Cardiac muscle cell (in vitro differentiated cells and primary cell): ENCODE measurements around the gene ANXA5. TPM values are rescaled to one million over a fixed set of nuclear protein-coding genes. Genes with fewer than 3 reads are reported as not detected.
"Not testable (repeated sequence)": the region's sequence is repeated elsewhere in the genome, so short reads cannot be mapped to it uniquely, and the experiment has no call there.

Source experiments
- DNase-seq, 2 donors: peaks; one replicate each; pipeline versions ENCODE4 v3.0.0 to v3.0.0-alpha.2; 2010 to 2017; ENCODE audit warnings: low read depth in 1 of 2, low spot score in 1 of 2
- H3K27ac ChIP-seq: fragments of 200-600 bp; sonication (generic); 2 replicates; pipeline ENCODE4 v1.5.1; 2016
- H3K27me3 ChIP-seq: fragments of 200-600 bp; sonication (generic); 2 replicates; pipeline ENCODE4 v1.6.0; 2016; ENCODE audit warnings: control low read depth
- H3K36me3 ChIP-seq: fragments of 200-600 bp; sonication (generic); 2 replicates; pipeline ENCODE4 v1.5.1; 2016; ENCODE audit warnings: control low read depth
- H3K4me1 ChIP-seq: fragments of 200-600 bp; sonication (generic); 2 replicates; pipeline ENCODE4 v1.8.1; 2017; ENCODE audit warnings: low read depth, mild to moderate bottlenecking, mixed run types
- H3K4me3 ChIP-seq: fragments of 200-600 bp; sonication (generic); 2 replicates; pipeline ENCODE4 v1.5.1; 2016; ENCODE audit warnings: mild to moderate bottlenecking
- H3K9me3 ChIP-seq: fragments of 200-600 bp; sonication (generic); 2 replicates; pipeline ENCODE4 v1.5.1; 2017; ENCODE audit warnings: low read depth, mild to moderate bottlenecking, control low read depth
- polyA plus RNA-seq: library from polyadenylated mRNA; unstranded; fragments of >200 nt; fragmentation: Nextera tagmentation; extraction: Ambion mirVana; gene quantifications from 2 replicates; pipeline ENCODE4 v1.2.1, GENCODE V29; 2016
- total RNA-seq: library from RNA; depleted of rRNA; stranded (reverse); fragments of >200 nt; gene quantifications from 2 replicates; pipeline ENCODE4 v1.2.3, GENCODE V29; 2016
- TF ChIP-seq, protein P1 (sequence below): IDR thresholded peaks from 2 replicates; pipeline ENCODE4 v1.5.1; 2012; ENCODE audit warnings: low read depth, mild to moderate bottlenecking, low read length

The ANXA5 gene
- total and polyA plus RNA-seq, 2 experiments from 2014 or later, result 98.2 to 263 TPM

DNA sequence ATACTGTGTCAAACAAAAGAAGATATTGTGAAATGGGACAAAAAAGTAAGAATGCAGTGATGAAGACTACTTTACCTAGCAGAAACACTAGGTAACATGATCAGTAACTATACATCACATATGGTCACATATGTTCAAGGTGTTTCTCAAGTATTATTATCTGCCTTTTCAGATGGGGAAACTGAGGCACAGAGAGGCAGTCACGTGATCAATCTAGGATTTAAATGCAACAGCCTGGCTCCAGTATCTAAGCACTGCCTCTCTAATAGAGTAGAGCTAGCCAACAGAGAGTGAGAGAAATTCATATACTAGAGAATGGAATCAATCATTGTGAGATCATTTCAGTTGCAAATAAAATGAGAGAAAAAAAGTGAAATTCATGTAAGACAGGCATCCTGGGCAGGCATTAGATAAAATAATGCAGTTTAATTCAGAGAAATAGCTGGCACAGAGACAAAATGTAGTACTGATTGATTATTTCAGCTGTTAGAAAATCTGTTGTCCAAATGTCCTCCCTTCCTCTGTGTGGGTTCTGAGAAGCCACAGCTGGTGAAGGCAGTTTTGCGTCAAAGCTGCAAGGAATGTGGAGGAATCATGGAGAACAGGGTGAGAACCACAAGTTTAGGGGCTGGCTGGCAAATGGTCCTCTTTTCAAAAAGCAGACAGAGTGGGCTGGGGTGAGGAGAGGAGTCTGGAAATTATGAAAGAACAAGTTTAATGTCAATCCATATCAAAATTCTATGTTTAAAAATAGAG lies 42.2 kb upstream of the ANXA5 start:
- H3K4me1 ChIP-seq, result no peaks in the 10 kb centered on the region
- H3K36me3 ChIP-seq, result no peaks in the 10 kb centered on the region
- no peaks in the 10 kb centered on the region for H3K27me3 ChIP-seq
- no peaks in the 10 kb centered on the region for H3K9me3 ChIP-seq
- TF ChIP-seq, protein P1, sequence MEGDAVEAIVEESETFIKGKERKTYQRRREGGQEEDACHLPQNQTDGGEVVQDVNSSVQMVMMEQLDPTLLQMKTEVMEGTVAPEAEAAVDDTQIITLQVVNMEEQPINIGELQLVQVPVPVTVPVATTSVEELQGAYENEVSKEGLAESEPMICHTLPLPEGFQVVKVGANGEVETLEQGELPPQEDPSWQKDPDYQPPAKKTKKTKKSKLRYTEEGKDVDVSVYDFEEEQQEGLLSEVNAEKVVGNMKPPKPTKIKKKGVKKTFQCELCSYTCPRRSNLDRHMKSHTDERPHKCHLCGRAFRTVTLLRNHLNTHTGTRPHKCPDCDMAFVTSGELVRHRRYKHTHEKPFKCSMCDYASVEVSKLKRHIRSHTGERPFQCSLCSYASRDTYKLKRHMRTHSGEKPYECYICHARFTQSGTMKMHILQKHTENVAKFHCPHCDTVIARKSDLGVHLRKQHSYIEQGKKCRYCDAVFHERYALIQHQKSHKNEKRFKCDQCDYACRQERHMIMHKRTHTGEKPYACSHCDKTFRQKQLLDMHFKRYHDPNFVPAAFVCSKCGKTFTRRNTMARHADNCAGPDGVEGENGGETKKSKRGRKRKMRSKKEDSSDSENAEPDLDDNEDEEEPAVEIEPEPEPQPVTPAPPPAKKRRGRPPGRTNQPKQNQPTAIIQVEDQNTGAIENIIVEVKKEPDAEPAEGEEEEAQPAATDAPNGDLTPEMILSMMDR, result no peak
- H3K27ac ChIP-seq, result no peak overlapping the region
- peak in 1 of 2 donors; percentile 87 for DNase-seq
- no peak overlapping the region for H3K4me3 ChIP-seq

DNA sequence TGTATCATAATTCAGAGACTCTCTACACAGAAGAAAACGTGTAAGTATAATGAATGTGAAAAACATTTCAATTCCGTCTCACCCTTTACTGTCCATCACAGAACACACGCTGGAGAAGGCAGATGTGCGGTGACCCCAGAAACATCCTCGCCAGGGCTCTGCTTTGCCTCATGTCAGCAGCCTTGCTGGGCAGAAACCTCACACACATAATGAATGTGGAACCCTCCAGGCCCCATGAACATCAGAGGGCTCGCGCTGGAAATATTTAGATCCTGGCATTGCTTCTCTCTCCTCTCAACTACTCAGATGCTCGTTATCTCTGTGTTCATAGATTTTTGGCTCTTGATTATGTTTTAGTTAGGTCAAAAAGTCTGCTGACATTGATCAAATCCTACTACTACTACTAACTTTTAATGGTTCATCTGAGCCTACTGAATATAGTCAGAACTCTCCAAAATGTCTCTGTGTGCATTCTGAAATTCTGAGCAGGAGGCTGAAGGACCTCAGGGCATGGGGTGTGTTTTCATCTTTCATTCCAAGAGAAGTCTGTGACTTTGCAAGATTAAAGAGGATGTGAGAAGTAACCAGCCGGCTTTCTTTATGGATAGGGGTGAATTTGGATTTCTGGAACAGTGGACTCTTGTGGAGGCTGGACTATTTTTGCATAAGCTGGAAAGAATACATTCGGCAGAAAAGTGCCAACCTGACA lies 41.2 kb upstream of the ANXA5 start:
- Histone ChIP-seq H3K4me3 (no peak overlapping the region), H3K4me1 (no peaks in the 10 kb centered on the region), H3K9me3 (no peaks in the 10 kb centered on the region), H3K27ac (no peak overlapping the region), H3K27me3 (no peaks in the 10 kb centered on the region), H3K36me3 (no peaks in the 10 kb centered on the region)
- no peak for DNase-seq
- TF ChIP-seq, protein P1, result no peak

DNA sequence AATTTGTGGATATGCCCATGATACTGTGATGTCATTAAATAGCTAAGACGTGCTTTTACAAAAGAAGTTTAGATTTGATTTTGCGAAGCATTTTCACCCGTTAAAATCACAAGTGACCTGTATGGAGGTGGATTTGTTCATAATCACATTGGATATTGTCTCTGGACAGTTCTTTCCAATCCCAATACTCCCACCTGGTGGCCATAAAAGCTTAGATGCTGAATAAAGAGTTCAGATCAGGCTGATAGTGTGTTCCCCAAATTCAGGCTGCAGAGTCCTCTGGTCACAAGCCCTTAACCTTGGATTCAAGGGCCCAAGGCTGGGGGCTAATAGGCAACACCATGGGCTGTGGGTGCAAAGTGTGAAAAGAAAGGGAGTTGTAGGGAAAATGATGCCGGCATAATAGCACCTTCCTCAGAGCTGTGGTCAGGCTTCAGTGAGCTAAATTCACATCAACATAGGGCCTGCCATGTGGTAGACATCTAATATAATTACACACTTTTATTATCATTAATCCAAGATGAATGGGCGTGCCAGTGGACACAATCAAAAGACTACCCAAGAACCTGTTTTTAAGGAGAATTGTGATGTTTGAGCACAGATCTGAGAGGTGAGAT lies 40.1 kb upstream of the ANXA5 start:
- Histone ChIP-seq H3K4me3 (no peak overlapping the region), H3K9me3 (no peaks in the 10 kb centered on the region), H3K36me3 (no peaks in the 10 kb centered on the region), H3K4me1 (no peaks in the 10 kb centered on the region), H3K27ac (no peak overlapping the region), H3K27me3 (no peaks in the 10 kb centered on the region)
- TF ChIP-seq, protein P1, result peak; percentile 65
- peak; percentile 47 to 71 for DNase-seq

DNA sequence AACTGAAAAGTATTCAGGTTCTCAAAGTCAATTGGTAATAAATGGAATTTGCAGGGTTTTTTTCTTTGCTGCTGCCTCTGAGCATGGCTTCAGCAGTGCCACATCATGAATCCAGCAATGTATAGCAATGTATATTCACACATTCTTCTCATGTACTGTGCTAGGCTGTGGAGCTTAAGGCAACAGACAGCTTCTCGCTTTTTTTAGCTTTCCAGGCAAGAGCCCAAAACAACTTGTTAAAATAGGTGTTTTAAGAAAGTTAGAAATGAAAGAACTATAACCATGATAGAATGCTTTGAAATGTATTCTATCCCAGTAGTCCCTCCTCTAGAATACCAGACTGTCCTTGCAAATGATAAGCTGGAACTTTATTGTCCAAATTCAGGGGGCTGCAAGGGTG lies 37.8 kb upstream of the ANXA5 start:
- Histone ChIP-seq H3K4me1 (no peaks in the 10 kb centered on the region), H3K4me3 (no peak overlapping the region), H3K36me3 (no peaks in the 10 kb centered on the region), H3K27ac (no peak overlapping the region), H3K27me3 (no peaks in the 10 kb centered on the region), H3K9me3 (no peaks in the 10 kb centered on the region)
- no peak for DNase-seq
- TF ChIP-seq, protein P1, result no peak

DNA sequence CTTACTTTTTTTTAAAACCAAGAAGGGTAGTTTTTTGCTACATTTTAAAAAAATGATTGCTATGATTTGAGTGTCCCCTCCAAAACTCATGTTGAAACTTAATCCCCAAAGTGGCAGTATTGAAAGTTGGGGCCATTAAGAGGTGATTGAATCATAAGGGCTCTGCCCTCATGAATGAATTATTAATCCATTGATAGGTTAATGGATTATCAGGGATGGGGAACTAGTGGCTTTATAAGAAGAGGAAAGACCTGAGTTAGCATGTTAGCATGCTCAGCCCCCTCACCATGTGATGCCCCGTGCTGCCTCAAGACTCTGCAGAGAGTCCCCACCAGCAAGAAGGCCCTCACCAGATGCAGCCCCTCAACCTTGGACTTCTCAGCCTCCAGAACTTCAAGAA lies 37.2 kb upstream of the ANXA5 start:
- TF ChIP-seq, protein P1, result no peak

DNA sequence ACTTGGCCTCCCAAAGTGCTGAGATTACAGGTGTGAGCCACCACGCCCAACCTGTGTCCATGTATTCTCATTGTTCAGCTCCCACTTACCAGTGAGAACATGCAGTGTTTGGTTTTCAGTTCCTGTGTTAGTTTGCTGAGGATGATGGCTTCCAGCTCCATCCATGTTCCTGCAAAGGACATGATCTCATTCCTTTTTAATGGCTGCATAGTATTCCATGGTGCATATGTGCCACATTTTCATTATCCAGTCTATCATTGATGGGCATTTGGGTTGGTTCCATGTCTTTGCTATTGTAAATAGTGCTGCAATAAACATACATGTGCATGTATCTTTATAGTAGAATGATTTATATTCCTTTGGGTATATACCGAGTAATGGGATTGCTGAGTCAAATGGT lies 33.0 kb upstream of the ANXA5 start:
- not testable (repeated sequence) for H3K4me1 ChIP-seq, H3K27ac ChIP-seq, H3K27me3 ChIP-seq, H3K4me3 ChIP-seq, DNase-seq, H3K36me3 ChIP-seq, H3K9me3 ChIP-seq

More for the DNA sequence above, 37.2 kb upstream of the ANXA5 start:
- Histone ChIP-seq H3K9me3 (no peaks in the 10 kb centered on the region), H3K27ac (no peak overlapping the region), H3K27me3 (no peaks in the 10 kb centered on the region), H3K4me3 (no peak overlapping the region), H3K4me1 (no peaks in the 10 kb centered on the region), H3K36me3 (no peaks in the 10 kb centered on the region)
- no peak for DNase-seq
